Neural progenitor cell (in vitro differentiated cells): ENCODE results near the gene LAMA2. TPM values are rescaled to one million over a fixed set of nuclear protein-coding genes. Genes with fewer than 3 reads are reported as not detected.

Experiments
- DNase-seq: peaks from one replicate; pipeline ENCODE4 v3.0.0-alpha.2; 2016; ENCODE audit warnings: low spot score
- H2AFZ ChIP-seq: fragments of 200-600 bp; sonication (generic); replicated peaks from 2 replicates; pipeline ENCODE4 v1.6.1; 2016; ENCODE audit warnings: antibody characterized with exemption
- H3F3A ChIP-seq: fragments of 200-600 bp; sonication (generic); 2 replicates; pipeline ENCODE4 v1.6.1; 2016; ENCODE audit warnings: antibody characterized with exemption, low read depth
- H3K27ac ChIP-seq: fragments of 200-600 bp; sonication (generic); 2 replicates; pipeline ENCODE4 v1.5.1; 2016; ENCODE audit warnings: mild to moderate bottlenecking
- H3K27me3 ChIP-seq: fragments of 200-600 bp; sonication (generic); 2 replicates; pipeline ENCODE4 v1.6.1; 2016; ENCODE audit warnings: mild to moderate bottlenecking, moderate library complexity
- H3K36me3 ChIP-seq: fragments of 200-600 bp; sonication (generic); 2 replicates; pipeline ENCODE4 v1.5.1; 2016
- H3K4me1 ChIP-seq: fragments of 200-600 bp; sonication (generic); 2 replicates; pipeline ENCODE4 v1.6.1; 2016; ENCODE audit warnings: mixed run types
- H3K4me2 ChIP-seq: fragments of 200-600 bp; sonication (generic); 2 replicates; pipeline ENCODE4 v1.6.1; 2016
- H3K4me3 ChIP-seq: fragments of 200-600 bp; sonication (generic); 2 replicates; pipeline ENCODE4 v1.5.1; 2016
- H3K79me2 ChIP-seq: fragments of 200-600 bp; sonication (generic); 2 replicates; pipeline ENCODE4 v1.6.1; 2016; ENCODE audit warnings: low read depth
- H3K9ac ChIP-seq: fragments of 200-600 bp; sonication (generic); 2 replicates; pipeline ENCODE4 v1.6.1; 2016
- H3K9me3 ChIP-seq: fragments of 200-600 bp; sonication (generic); 2 replicates; pipeline ENCODE4 v1.5.1; 2016; ENCODE audit warnings: low read depth
- H4K20me1 ChIP-seq: fragments of 200-600 bp; sonication (generic); 2 replicates; pipeline ENCODE4 v1.6.1; 2016; ENCODE audit warnings: low read depth
- H3K27ac Mint-ChIP-seq: 3 replicates; pipeline ENCODE4 v1.8.0; 2021; ENCODE audit warnings: mixed read lengths
- H3K27me3 Mint-ChIP-seq: 2 replicates; pipeline ENCODE4 v1.8.0; 2022; ENCODE audit warnings: low read depth, mild to moderate bottlenecking, inconsistent platforms, moderate library complexity, mixed read lengths; ENCODE audit not compliant: insufficient read depth
- H3K36me3 Mint-ChIP-seq: 3 replicates; pipeline ENCODE4 v1.8.0; 2021; ENCODE audit warnings: mixed read lengths
- H3K4me1 Mint-ChIP-seq: 3 replicates; pipeline ENCODE4 v1.8.0; 2021; ENCODE audit warnings: mixed read lengths
- H3K4me3 Mint-ChIP-seq: 3 replicates; pipeline ENCODE4 v1.8.0; 2021; ENCODE audit warnings: mild to moderate bottlenecking, moderate library complexity, mixed read lengths
- H3K9me3 Mint-ChIP-seq: 3 replicates; pipeline ENCODE4 v1.8.0; 2020; ENCODE audit warnings: mixed read lengths
- CTCF ChIP-seq: fragments of 200-600 bp; sonication (generic); IDR thresholded peaks from 2 replicates; pipeline ENCODE4 v1.5.1; 2017; ENCODE audit warnings: antibody characterized with exemption, mild to moderate bottlenecking
- EZH2 ChIP-seq: fragments of 200-600 bp; sonication (generic); IDR thresholded peaks from 2 replicates; pipeline ENCODE4 v1.6.1; 2017; ENCODE audit warnings: antibody characterized with exemption, mild to moderate bottlenecking, moderate library complexity
- EZH2phosphoT487 ChIP-seq: fragments of 200-600 bp; sonication (generic); IDR thresholded peaks from 2 replicates; pipeline ENCODE4 v1.6.1; 2017; ENCODE audit warnings: antibody characterized with exemption
- total RNA-seq: library from RNA; depleted of rRNA; stranded (reverse); fragments of >200 nt; gene quantifications from 2 replicates; pipeline ENCODE4 v1.2.3, GENCODE V29; 2015; ENCODE audit warnings: low replicate concordance

Gene LAMA2
- total RNA-seq, 1 donor from 2014 or later, result 1.5 TPM

- no peak overlapping the region for H3K4me3 Mint-ChIP-seq
- Histone ChIP-seq H3K9me3 (no peaks in the 10 kb centered on the region), H3K4me3 (no peak overlapping the region), H3K36me3 (no peaks in the 10 kb centered on the region), H4K20me1 (no peaks in the 10 kb centered on the region), H3K79me2 (no peaks in the 10 kb centered on the region), H3K9ac (no peak overlapping the region), H3K4me1 (no peaks in the 10 kb centered on the region), H2AFZ (no peak overlapping the region), H3F3A (no peaks in the 10 kb centered on the region), H3K27me3 (no peaks in the 10 kb centered on the region), H3K27ac (no peak overlapping the region), H3K4me2 (no peak overlapping the region)
- no peaks in the 10 kb centered on the region for H3K4me1 Mint-ChIP-seq
- TF ChIP-seq CTCF (no peak), EZH2 (no peak), EZH2phosphoT487 (no peak)
- H3K27ac Mint-ChIP-seq, result no peak overlapping the region
- no peaks in the 10 kb centered on the region for H3K36me3 Mint-ChIP-seq
- no peaks in the 10 kb centered on the region for H3K9me3 Mint-ChIP-seq
- no peak for DNase-seq
- H3K27me3 Mint-ChIP-seq, result peaks cover 3% of the 10 kb centered on the region
Measured at GRCh38 chr6:129359811-129360681, 477.1 kb downstream of the LAMA2 start.

GRCh38 chr6:129360682-129360955 lies 477.7 kb downstream of the LAMA2 start:
- Histone ChIP-seq H3K9me3 (no peaks in the 10 kb centered on the region), H3K4me3 (no peak overlapping the region), H3K79me2 (no peaks in the 10 kb centered on the region), H3K4me1 (no peaks in the 10 kb centered on the region), H2AFZ (no peak overlapping the region), H4K20me1 (no peaks in the 10 kb centered on the region), H3K27me3 (no peaks in the 10 kb centered on the region), H3K36me3 (no peaks in the 10 kb centered on the region), H3K4me2 (no peak overlapping the region), H3K9ac (no peak overlapping the region), H3F3A (no peaks in the 10 kb centered on the region), H3K27ac (no peak overlapping the region)
- TF ChIP-seq EZH2phosphoT487 (no peak), EZH2 (no peak), CTCF (no peak)
- Mint-ChIP-seq H3K27ac (no peak overlapping the region), H3K4me3 (no peak overlapping the region), H3K4me1 (no peaks in the 10 kb centered on the region), H3K9me3 (no peaks in the 10 kb centered on the region), H3K36me3 (no peaks in the 10 kb centered on the region), H3K27me3 (peaks cover 3% of the 10 kb centered on the region)
- no peak for DNase-seq

GRCh38 chr6:129364037-129364436 lies 481.1 kb downstream of the LAMA2 start:
- Mint-ChIP-seq H3K4me3 (no peak overlapping the region), H3K36me3 (no peaks in the 10 kb centered on the region)
- no peak for DNase-seq

More at GRCh38 chr6:129364037-129364436, 481.1 kb downstream of the LAMA2 start:
- Histone ChIP-seq H3K27ac (no peak overlapping the region), H3K9ac (no peak overlapping the region), H3K4me1 (no peaks in the 10 kb centered on the region), H4K20me1 (no peaks in the 10 kb centered on the region), H3K36me3 (no peaks in the 10 kb centered on the region), H3K4me3 (no peak overlapping the region), H3K9me3 (no peaks in the 10 kb centered on the region), H3K4me2 (no peak overlapping the region), H3K79me2 (no peaks in the 10 kb centered on the region), H3F3A (no peaks in the 10 kb centered on the region), H3K27me3 (no peaks in the 10 kb centered on the region), H2AFZ (no peak overlapping the region)
- TF ChIP-seq EZH2phosphoT487, result no peak
- no peak for TF ChIP-seq CTCF
- no peak for TF ChIP-seq EZH2
- Mint-ChIP-seq H3K9me3 (no peaks in the 10 kb centered on the region), H3K4me1 (no peaks in the 10 kb centered on the region), H3K27ac (no peak overlapping the region), H3K27me3 (peaks cover 2% of the 10 kb centered on the region)
